Stimulated activated CD8-positive, alpha-beta memory T cell treated with anti-CD3 and anti-CD28 coated beads, Interleukin-4, amount 100 ng/mL, for 4 hours (primary cell): ENCODE data around the gene TTC1.
"Not testable (repeated sequence)": the region's sequence is repeated elsewhere in the genome, so short reads cannot be mapped to it uniquely, and the experiment has no call there.

Experiments
- DNase-seq, 2 donors: peaks; one replicate each; pipeline ENCODE4 v3.0.0-alpha.2; 2020; ENCODE audit warnings: low read depth in 2 of 2, low spot score in 1 of 2

TTC1 gene

GRCh38 chr5:160039810-160040470, 31.0 kb downstream of the TTC1 start:
- DNase-seq: no peak

GRCh38 chr5:160040471-160040835, 31.5 kb downstream of the TTC1 start:
- DNase-seq: no peak

- no peak for DNase-seq
Measured at GRCh38 chr5:160042671-160043070, 33.7 kb downstream of the TTC1 start.

- no peak for DNase-seq
Measured at GRCh38 chr5:160044391-160044804, 35.5 kb downstream of the TTC1 start.

- DNase-seq: no peak
Measured at GRCh38 chr5:160044967-160045366, 36.0 kb downstream of the TTC1 start.

- DNase-seq: no peak
Measured at GRCh38 chr5:160047423-160047822, 38.5 kb downstream of the TTC1 start.

- no peak for DNase-seq
Measured at GRCh38 chr5:160048131-160048530, 39.2 kb downstream of the TTC1 start.

- no peak for DNase-seq
Measured at GRCh38 chr5:160049099-160049498, 40.2 kb downstream of the TTC1 start.

GRCh38 chr5:160054047-160054446, 45.1 kb downstream of the TTC1 start:
- no peak for DNase-seq

GRCh38 chr5:160054831-160055230, 45.9 kb downstream of the TTC1 start:
- DNase-seq: no peak

- DNase-seq: no peak
Measured at GRCh38 chr5:160057256-160057655, 48.3 kb downstream of the TTC1 start.

GRCh38 chr5:160060001-160060400, 51.1 kb downstream of the TTC1 start:
- DNase-seq: no peak

- DNase-seq: no peak
Measured at GRCh38 chr5:160061770-160062169, 52.8 kb downstream of the TTC1 start.

- no peak for DNase-seq
Measured at GRCh38 chr5:160064417-160064810, 55.5 kb downstream of the TTC1 start.

GRCh38 chr5:160064995-160065614, 56.2 kb downstream of the TTC1 start:
- no peak for DNase-seq

GRCh38 chr5:160069120-160069519, 60.2 kb downstream of the TTC1 start:
- not testable (repeated sequence) for DNase-seq

- DNase-seq: no peak
Measured at GRCh38 chr5:160071516-160071915, 62.6 kb downstream of the TTC1 start.

GRCh38 chr5:160071916-160072315, 63.0 kb downstream of the TTC1 start:
- no peak for DNase-seq

- no peak for DNase-seq
Measured at GRCh38 chr5:160075073-160075472, 66.1 kb downstream of the TTC1 start.

GRCh38 chr5:160076997-160077396, 68.1 kb downstream of the TTC1 start:
- DNase-seq: no peak

GRCh38 chr5:160079753-160080152, 70.8 kb downstream of the TTC1 start:
- no peak for DNase-seq

- DNase-seq: no peak
Measured at GRCh38 chr5:160081495-160081894, 72.6 kb downstream of the TTC1 start.
